B cell (primary cell): ENCODE data around the gene SNCAIP.

ENCODE experiments used
- EZH2 ChIP-seq: IDR thresholded peaks from 2 replicates; pipeline ENCODE4 v1.6.1; 2012; ENCODE audit warnings: borderline replicate concordance, low read depth, mild to moderate bottlenecking, moderate library complexity, low read length; ENCODE audit not compliant: insufficient read depth, poor library complexity, severe bottlenecking
- TF ChIP-seq, protein P1 (sequence below): fragments of 200-600 bp; IDR thresholded peaks from one replicate; pipeline ENCODE4 v1.8.0; 2022; ENCODE audit warnings: antibody characterized with exemption, mild to moderate bottlenecking

GRCh38 chr5:122408592-122409224 is 96.7 kb downstream of the SNCAIP start:
- TF ChIP-seq, protein P1, sequence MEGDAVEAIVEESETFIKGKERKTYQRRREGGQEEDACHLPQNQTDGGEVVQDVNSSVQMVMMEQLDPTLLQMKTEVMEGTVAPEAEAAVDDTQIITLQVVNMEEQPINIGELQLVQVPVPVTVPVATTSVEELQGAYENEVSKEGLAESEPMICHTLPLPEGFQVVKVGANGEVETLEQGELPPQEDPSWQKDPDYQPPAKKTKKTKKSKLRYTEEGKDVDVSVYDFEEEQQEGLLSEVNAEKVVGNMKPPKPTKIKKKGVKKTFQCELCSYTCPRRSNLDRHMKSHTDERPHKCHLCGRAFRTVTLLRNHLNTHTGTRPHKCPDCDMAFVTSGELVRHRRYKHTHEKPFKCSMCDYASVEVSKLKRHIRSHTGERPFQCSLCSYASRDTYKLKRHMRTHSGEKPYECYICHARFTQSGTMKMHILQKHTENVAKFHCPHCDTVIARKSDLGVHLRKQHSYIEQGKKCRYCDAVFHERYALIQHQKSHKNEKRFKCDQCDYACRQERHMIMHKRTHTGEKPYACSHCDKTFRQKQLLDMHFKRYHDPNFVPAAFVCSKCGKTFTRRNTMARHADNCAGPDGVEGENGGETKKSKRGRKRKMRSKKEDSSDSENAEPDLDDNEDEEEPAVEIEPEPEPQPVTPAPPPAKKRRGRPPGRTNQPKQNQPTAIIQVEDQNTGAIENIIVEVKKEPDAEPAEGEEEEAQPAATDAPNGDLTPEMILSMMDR, result no peak
- no peak for TF ChIP-seq EZH2
